Amygdala (tissue), 56 donors: ENCODE results near the gene TOX3.
A peak's percentile ranks its signal among the peaks of the same experiment; 100 is the strongest.

ENCODE experiments used
- DNase-seq, 56 donors: peaks; one replicate each; lab custom pipeline; 2025; lab: John Stamatoyannopoulos, UW

TOX3 gene

DNA sequence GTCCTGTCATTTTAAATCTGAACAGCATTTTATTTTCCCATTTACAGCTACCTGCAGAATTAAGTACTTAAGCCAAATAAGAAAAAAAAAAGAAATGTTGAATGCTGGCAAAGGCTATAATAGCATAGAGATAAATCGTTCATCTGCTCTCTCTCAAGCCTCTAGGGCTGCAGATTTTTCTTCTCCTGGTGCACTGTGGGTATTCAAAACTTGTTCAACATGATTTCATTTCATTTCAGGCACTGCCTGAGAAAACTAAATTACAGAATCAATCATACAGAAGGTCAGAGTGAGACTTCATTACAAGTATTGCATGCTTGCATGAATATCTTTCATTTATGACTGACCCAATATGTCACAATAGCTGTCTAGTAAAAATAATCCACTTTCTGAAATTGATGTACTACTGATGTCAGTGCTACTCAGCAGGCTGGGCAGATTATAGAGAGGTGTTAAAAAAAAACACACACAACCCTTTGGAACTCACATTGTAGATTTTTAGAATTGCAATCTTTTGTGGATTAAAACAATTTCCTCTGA, 86.2 kb downstream of the TOX3 start:
- no peak for DNase-seq

GRCh38 chr16:52456368-52456767, 90.6 kb downstream of the TOX3 start:
- DNase-seq, result peak in 2 of 56 donors; percentile 10 to 15

DNA sequence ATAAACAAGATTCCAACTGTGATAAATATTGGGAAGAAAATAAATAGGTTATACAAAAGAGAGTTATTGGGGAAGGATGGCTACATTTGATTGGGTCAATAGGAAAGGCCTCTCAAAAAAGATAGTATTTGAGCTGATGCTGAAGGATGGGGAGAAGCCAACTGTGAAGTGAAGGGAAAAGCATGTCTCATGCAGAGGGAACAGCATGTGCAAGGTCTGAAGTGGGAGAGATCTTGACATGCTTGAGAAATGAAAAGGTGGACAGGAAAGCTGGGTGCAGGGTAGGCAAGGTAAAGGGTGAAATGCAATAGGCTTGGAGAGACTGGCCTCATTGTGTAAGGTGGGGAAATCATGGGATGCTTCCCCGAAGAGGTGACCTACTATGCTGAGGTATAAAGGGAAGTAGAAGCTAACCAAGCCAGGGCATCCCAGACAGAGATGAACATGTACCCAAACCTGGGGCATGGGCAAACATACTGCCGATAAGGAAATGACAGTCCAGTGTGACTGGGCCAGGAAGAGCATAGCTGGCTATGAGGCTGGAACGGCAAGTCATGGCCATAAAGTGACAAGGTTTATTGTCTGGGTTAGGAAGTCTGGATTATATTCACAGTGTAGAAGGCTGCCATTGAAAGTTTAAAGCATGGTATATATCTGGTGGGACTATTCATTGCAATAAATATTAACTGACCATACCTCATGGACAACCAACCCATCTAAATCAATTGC, 91.2 kb downstream of the TOX3 start:
- no peak for DNase-seq

DNA sequence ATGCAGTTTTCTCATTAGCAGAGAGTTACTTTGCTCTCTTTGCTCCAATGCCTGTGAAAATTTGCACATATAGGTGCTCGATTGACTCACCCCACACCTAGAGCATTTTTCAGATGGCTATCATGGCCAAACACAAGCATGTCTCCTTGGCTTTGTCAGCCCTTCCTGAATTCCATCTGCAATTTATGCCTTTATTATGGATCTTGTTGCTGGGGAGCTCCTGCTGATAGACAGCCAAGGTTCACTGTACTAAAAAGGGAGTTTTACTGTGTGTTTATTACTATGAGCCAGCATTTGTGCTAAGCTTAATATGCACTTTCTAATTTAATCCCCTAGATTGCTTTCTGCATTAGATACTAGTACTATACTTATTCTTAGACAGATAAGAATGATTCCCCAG, 93.3 kb downstream of the TOX3 start:
- DNase-seq, result no peak

DNA sequence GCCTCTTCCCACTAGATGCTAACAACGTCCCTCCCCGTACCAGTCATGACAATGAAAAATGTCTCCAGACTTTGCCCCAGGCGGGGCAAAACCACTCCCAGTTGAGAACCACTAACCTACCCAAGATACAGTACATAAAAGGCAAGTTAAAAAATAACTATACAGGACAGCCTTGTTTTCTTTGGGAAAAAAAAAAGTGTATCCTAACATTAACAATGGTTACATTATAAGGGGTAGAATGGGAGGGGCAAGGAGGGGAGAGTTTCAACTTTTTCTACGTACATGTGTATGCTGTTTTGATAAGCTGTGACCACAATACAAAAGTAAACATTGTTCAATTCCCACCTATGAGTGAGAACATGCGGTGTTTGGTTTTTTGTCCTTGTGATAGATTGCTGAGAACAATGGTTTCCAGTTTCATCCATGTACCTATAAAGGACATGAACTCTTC, 94.9 kb downstream of the TOX3 start:
- DNase-seq, result no peak

- DNase-seq, result no peak
These were observed 96.0 kb downstream of the TOX3 start for GRCh38 chr16:52450916-52451315.

DNA sequence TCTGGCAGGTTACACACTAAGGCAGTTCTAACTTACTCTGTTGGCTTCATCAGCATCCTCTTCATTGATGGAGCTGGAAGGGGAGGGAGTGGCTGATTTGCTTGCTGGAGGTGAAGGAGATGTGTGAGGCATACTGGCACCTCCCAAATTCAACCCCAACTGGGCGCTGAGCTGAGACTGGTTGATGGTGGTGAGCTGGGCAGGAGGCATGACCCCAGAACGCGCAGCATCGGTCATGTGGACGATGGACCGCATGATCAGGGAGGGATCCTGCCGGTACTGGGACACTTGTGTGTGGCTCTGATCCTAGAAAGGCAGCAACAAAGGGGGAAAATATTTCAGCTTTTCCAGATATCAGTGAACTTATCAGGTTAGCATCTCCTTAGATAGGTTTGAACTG, 96.7 kb downstream of the TOX3 start:
- DNase-seq, result no peak

- peak in 20 of 56 donors; percentile 1 to 44 (median 12) for DNase-seq
These were observed 100.9 kb downstream of the TOX3 start for GRCh38 chr16:52446080-52446479.

- no peak for DNase-seq
These were observed 105.1 kb downstream of the TOX3 start for GRCh38 chr16:52441886-52442285.

- DNase-seq, result no peak
These were observed 106.7 kb downstream of the TOX3 start for GRCh38 chr16:52440248-52440647.

DNA sequence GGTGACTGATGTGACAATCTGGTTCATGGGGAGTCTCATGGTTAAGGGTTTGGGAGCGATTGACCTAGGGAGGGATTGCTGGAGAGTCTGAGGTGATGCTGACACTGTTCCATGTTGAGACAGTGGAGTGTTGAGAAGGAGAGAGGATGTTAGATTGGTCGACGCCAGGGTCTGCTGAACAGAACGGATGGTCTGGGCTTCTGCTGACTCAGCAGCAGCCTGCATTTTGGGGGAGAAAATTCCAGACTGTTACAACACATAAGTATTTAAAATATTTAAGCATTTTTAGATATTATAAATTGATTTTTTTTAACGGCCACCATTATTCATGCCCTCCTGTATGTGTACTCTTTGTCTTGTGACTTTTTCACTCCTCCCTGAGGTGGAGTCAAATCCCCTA, 107.2 kb downstream of the TOX3 start:
- DNase-seq, result no peak

DNA sequence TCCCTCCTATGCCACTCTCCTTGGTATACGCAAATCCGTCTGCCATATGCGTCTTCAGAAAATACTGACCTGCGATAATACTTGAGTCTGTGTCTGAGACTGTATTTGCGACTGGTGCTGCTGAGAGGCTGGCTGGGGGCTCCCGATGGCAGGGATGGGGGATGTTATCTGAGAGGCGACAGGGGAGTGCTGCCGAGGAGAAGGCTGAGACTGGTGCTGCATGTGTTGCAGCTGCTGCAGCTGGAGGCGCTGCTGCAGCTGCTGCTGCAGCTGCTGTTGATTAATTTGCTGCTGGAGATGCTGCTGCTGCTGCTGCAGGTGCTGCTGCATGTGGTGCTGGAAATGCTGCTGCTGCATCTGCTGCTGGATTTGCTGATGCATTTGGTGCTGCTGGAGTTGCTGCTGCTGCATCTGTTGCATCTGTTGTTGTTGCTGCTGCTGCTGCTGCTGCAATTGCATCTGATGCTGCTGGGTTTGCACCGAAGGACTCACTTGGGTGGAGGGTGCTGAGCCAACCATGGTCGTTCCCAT, 107.7 kb downstream of the TOX3 start:
- DNase-seq, result no peak

DNA sequence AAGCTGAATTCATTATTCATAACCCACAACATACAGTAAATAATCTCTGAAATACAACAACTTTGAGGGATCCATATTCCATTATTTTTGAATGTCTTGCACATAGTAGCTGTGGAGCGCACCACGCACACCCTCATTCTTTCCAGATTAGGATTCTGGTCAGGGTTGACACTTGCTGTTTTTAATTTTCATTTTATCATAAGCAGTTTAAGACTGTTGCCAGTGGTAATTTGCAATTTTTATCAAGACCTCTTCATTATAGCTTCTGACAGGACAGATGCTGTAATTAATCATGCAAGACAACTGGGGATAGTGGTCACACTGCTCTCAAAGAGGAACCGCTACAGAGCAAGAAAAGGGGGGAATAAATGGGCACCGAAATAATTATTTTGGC, 109.7 kb downstream of the TOX3 start:
- no peak for DNase-seq

- no peak for DNase-seq
These were observed 110.3 kb downstream of the TOX3 start for GRCh38 chr16:52436339-52437276.

GRCh38 chr16:52434224-52434623, 112.7 kb downstream of the TOX3 start:
- DNase-seq, result no peak

GRCh38 chr16:52433643-52434042, 113.3 kb downstream of the TOX3 start:
- no peak for DNase-seq

GRCh38 chr16:52424591-52424990, 122.4 kb downstream of the TOX3 start:
- DNase-seq, result no peak

DNA sequence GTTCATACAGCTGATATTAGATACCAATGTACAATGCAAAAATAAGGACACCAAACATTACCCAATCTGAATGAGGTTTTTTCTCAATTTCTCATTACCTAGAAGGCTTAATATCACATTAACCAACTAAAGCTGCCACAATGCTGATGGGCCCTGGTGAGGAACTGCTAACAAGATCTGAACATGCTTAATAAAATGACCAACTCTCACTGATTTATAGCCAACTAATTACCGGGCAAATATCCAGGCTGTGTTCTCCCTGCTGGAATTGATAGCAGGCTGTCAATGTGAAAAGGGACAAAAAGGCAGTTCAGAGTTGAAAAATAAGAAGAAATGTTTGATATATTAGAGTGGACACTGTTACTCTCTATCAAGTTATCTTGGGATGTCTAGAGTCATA, 124.6 kb downstream of the TOX3 start:
- no peak for DNase-seq

- DNase-seq, result no peak
These were observed 128.7 kb downstream of the TOX3 start for GRCh38 chr16:52418201-52418600.

DNA sequence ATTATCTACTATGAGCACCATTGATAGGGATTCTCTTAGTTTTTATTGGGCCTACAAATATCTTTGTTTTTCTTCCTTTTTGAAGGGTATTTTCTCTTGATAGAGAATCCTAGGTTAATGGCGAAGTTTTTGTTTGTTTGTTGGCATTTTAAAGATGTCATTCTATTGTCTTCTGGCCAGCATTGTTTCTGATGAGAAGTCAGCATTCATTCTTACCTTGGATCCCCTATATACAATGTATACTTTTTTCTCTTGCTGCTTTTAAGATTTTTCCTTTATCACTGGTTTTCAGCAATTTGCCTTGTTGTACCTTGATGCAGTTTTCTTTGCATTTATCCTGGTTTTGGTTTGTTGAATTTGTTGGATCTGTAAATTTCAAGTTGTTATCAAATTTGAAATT, 130.1 kb downstream of the TOX3 start:
- DNase-seq, result no peak

DNA sequence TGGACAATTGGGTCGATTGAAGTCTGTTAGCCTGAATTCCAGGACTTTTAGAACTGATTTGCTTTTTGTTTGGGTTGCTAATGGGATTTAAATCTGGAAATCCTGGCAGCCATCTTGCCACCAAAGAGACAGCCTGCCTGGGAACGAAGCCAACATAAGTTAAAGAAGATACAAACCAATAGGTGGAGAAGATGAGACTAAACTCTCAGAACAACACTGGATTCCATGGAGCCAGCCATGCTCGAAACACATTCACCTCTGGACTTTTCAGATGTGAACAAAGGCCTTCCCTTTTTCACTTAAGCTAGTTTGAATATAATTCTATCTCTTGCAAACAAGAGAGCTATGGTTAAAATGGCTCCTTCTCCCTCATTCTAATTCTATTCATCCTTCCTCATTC, 135.9 kb downstream of the TOX3 start:
- no peak for DNase-seq
